Endothelial cell of umbilical vein (primary cell): Measurements from ENCODE around the gene NR3C2. TPM values are rescaled to one million over a fixed set of nuclear protein-coding genes. Genes with fewer than 3 reads are reported as not detected.

ENCODE experiments used
- BruUV-seq: library from RNA; stranded (reverse); fragments of 400-500 nt; replicated peaks from 2 replicates; lab custom pipeline; 2021; lab: Mats Ljungman, UMichigan
- CTCF ChIA-PET: fragments of 300-600, 350-600 bp; sonication (Branson Sonifier 250); formaldehyde crosslinking; loops from one replicate; lab custom pipeline; 2021; ENCODE audit warnings: antibody characterized with exemption, inconsistent platforms; lab: Charles Lee
- POLR2A ChIA-PET: fragments of 300-600, 350-600 bp; sonication (Branson Sonifier 250); formaldehyde crosslinking; loops from one replicate; lab custom pipeline; 2021; ENCODE audit warnings: antibody characterized with exemption, inconsistent platforms; lab: Charles Lee
- DNase-seq: peaks from one replicate; pipeline ENCODE4 v3.0.0-alpha.2; 2011; ENCODE audit warnings: low read depth, low spot score
- FAIRE-seq: peaks from 2 replicates; lab custom pipeline; 2011; peaks lifted over from hg19 to GRCh38; lab: Jason Lieb, UNC
- H2AFZ ChIP-seq: 2 replicates; pipeline ENCODE4 v1.6.0; 2012; ENCODE audit warnings: low read depth, low read length, control low read depth, inconsistent platforms
- H3K27ac ChIP-seq: 2 replicates; pipeline ENCODE4 v1.5.1; 2011; ENCODE audit warnings: low read depth, mild to moderate bottlenecking, control low read depth, low read length, moderate library complexity; ENCODE audit not compliant: insufficient read depth
- H3K27me3 ChIP-seq, 2 experiments: 2 replicates each; pipeline versions ENCODE4 v1.6.0 to v1.6.1; 2011; ENCODE audit warnings: low read length in 2 of 2, mixed read lengths in 1 of 2; ENCODE audit not compliant: control insufficient read depth in 2 of 2, insufficient read depth in 2 of 2
- H3K36me3 ChIP-seq, 2 experiments: 2 replicates in 1 of 2; 3 replicates in 1 of 2; pipeline ENCODE4 v1.5.1; 2011; ENCODE audit warnings: low read length in 2 of 2, mild to moderate bottlenecking in 1 of 2, moderate library complexity in 1 of 2; ENCODE audit not compliant: control insufficient read depth in 2 of 2, insufficient read depth in 2 of 2; ENCODE audit errors: extremely low read depth in 1 of 2
- H3K4me1 ChIP-seq: 3 replicates; pipeline ENCODE4 v1.5.1; 2011; ENCODE audit warnings: mild to moderate bottlenecking, low read length; ENCODE audit not compliant: control insufficient read depth, insufficient read depth; ENCODE audit errors: extremely low read depth
- H3K4me2 ChIP-seq: 2 replicates; pipeline ENCODE4 v1.6.1; 2011; ENCODE audit warnings: low read length, control low read depth, mixed read lengths; ENCODE audit not compliant: insufficient read depth
- H3K4me3 ChIP-seq, 3 experiments: fragments of 200-600 bp in 1 of 3; sonication (generic), shearing (Covaris generic) in 1 of 3; replicated peaks in 1 of 3; 2 replicates each; pipeline ENCODE4 v1.5.1; 2011 to 2016; ENCODE audit warnings: control low read depth in 3 of 3, low read length in 3 of 3, mild to moderate bottlenecking in 2 of 3, inconsistent platforms in 1 of 3, low read depth in 1 of 3, moderate library complexity in 1 of 3; ENCODE audit not compliant: insufficient read depth in 1 of 3
- H3K79me2 ChIP-seq: 2 replicates; pipeline ENCODE4 v1.6.0; 2012; ENCODE audit warnings: low read length, inconsistent platforms; ENCODE audit not compliant: control insufficient read depth, insufficient read depth
- H3K9ac ChIP-seq: replicated peaks from 2 replicates; pipeline ENCODE3; 2011; ENCODE audit warnings: low read length, control low read depth; ENCODE audit not compliant: insufficient read depth; ENCODE audit errors: extremely low read depth
- H3K9me1 ChIP-seq: replicated peaks from 3 replicates; pipeline ENCODE4 v1.6.0; 2011; ENCODE audit warnings: mild to moderate bottlenecking, low read length; ENCODE audit not compliant: control insufficient read depth, insufficient read depth; ENCODE audit errors: extremely low read depth
- H3K9me3 ChIP-seq: replicated peaks from 2 replicates; pipeline ENCODE4 v1.5.1; 2012; ENCODE audit warnings: low read length, inconsistent platforms; ENCODE audit not compliant: control insufficient read depth, insufficient read depth
- H4K20me1 ChIP-seq: replicated peaks from 2 replicates; pipeline ENCODE3; 2011; ENCODE audit warnings: mild to moderate bottlenecking, low read length; ENCODE audit not compliant: control insufficient read depth, insufficient read depth; ENCODE audit errors: extremely low read depth
- CTCF ChIP-seq, 2 donors: IDR thresholded peaks; 1 replicate in 1 of 2; 2 replicates in 1 of 2; pipeline ENCODE4 v1.5.1; 2011; ENCODE audit warnings: low read length in 2 of 2, mild to moderate bottlenecking in 2 of 2, moderate library complexity in 2 of 2, control low read depth in 1 of 2, inconsistent platforms in 1 of 2, low read depth in 1 of 2; ENCODE audit not compliant: insufficient read depth in 1 of 2; ENCODE audit errors: extremely low read depth in 1 of 2
- GATA2 ChIP-seq: IDR thresholded peaks from 2 replicates; pipeline ENCODE4 v1.7.0; 2011; ENCODE audit warnings: low read depth, mild to moderate bottlenecking, moderate library complexity, mixed read lengths, low read length; ENCODE audit not compliant: insufficient read length, insufficient read depth
- JUN ChIP-seq: IDR thresholded peaks from 2 replicates; pipeline ENCODE4 v1.6.1; 2011; ENCODE audit warnings: borderline replicate concordance, low read depth; ENCODE audit not compliant: insufficient read length, insufficient read depth
- MAX ChIP-seq: IDR thresholded peaks from 2 replicates; pipeline ENCODE4 v1.6.1; 2011; ENCODE audit not compliant: insufficient read depth, insufficient read length
- MYC ChIP-seq: IDR thresholded peaks from one replicate; pipeline ENCODE4 v1.6.1; 2011; ENCODE audit warnings: mild to moderate bottlenecking, low read depth, low read length
- POLR2A ChIP-seq: IDR thresholded peaks from 2 replicates; pipeline ENCODE4 v1.6.1; 2012; ENCODE audit warnings: low read depth, mild to moderate bottlenecking, control low read depth, low read length
- POLR2AphosphoS5 ChIP-seq: IDR thresholded peaks from 2 replicates; pipeline ENCODE4 v1.6.1; 2012; ENCODE audit warnings: low read depth, mild to moderate bottlenecking, control low read depth, low read length, moderate library complexity; ENCODE audit not compliant: insufficient read depth
- dilution Hi-C: fragments of 300-500 bp; cut with MboI; formaldehyde crosslinking; loops from one replicate; pipeline ENCODE4 v1.15.0; 2019; ENCODE audit warnings: low sequenced_read_pairs; ENCODE audit not compliant: extremely low pct_ligation_motif_present
- intact Hi-C: fragments of 100-400 bp; cut with micrococcal nuclease; formaldehyde crosslinking; loops from one replicate; pipeline ENCODE4 v1.10.0; 2022
- polyA plus RNA-seq, 4 experiments: library from polyadenylated mRNA; depleted of rRNA in 3 of 4; stranded (reverse) in 3 of 4; unstranded in 1 of 4; fragments of >200 nt; gene quantifications; 2 replicates each; pipeline versions ENCODE4 v1.2.1 to v1.2.3, GENCODE V29; 2011 to 2012; ENCODE audit warnings: missing spikeins in 1 of 4
- total RNA-seq: library from RNA; stranded (reverse); gene quantifications from 2 replicates; pipeline ENCODE4 v1.2.3, GENCODE V29; 2021

The NR3C2 gene
- total and polyA plus RNA-seq, 2 donors (not counting 3 experiments of a cell fraction or from before 2014, with no cell fraction given): 4.8 to 16.4 TPM

GRCh38 chr4:148078061-148078460 is 364.2 kb downstream of the NR3C2 start:
- CTCF ChIA-PET: interaction anchor here (0.9 to 2.3 kb wide), 2 partner anchors 11 to 50 kb away, joined by 3 to 7 read pairs; no protein-coding TSS in a partner anchor
- dilution Hi-C loops (no loop called here), intact Hi-C loops (no loop called here)
- Histone ChIP-seq H3K4me3 (no peak overlapping the region), H2AFZ (no peak overlapping the region), H3K4me1 (no peaks in the 10 kb centered on the region), H3K36me3 (peaks cover 2% of the 10 kb centered on the region in 2 experiments), H3K27ac (no peak overlapping the region), H4K20me1 (no peaks in the 10 kb centered on the region), H3K9ac (no peak overlapping the region), H3K4me2 (no peak overlapping the region), H3K27me3 (no peaks in the 10 kb centered on the region), H3K9me3 (no peaks in the 10 kb centered on the region), H3K9me1 (no peaks in the 10 kb centered on the region), H3K79me2 (no peaks in the 10 kb centered on the region)
- FAIRE-seq: no peak
- no TSS peak for BruUV-seq
- no peak for DNase-seq
- no peak for TF ChIP-seq POLR2A
- no peak for TF ChIP-seq MAX
- TF ChIP-seq JUN: no peak
- TF ChIP-seq GATA2: no peak
- TF ChIP-seq POLR2AphosphoS5: no peak
- no peak for TF ChIP-seq CTCF (IDR thresholded peaks at IDR 0.05; ENCODE audit: extremely low read depth in 1 of 2, insufficient read depth in 1 of 2, low read depth in 1 of 2, low read length in 2 of 2)
- no peak for TF ChIP-seq MYC
- POLR2A ChIA-PET: no interaction called here
